ENCODE results near the gene BRSK2. TPM values are rescaled to one million over a fixed set of nuclear protein-coding genes. Genes with fewer than 3 reads are reported as not detected.

The BRSK2 gene
- total RNA-seq, 1 experiment from 2014 or later: 32.2 TPM

DNA sequence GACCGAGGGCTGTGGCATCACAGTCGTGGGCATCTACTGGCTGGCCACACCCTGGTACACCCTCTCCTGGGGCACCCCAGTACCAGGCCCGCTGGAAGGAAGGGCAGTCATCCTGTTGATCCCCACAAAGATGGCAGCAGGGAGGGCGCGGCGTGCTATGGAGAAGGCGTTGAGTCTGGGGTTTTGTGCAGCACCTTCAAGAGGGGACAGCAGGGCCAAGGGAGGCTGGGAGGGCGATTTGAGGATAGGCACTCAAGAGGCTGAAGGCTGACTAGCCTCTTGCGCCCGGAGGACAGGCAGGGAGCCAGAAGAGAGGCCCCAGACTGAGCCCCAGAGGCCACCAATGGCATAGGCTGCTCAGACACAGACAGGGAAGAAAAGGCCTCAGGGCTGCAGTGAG lies 2.2 kb upstream of the BRSK2 start:
- ATAC-seq: no peak
- Histone ChIP-seq H3K4me3 (ENCODE audit: low read depth in 2 of 2, low read length in 2 of 2) (no peak overlapping the region), H3K27me3 (ENCODE audit: control insufficient read depth, insufficient read depth, low read length) (no peaks in the 10 kb centered on the region), H3K36me3 (ENCODE audit: control insufficient read depth, insufficient read depth, low read length) (no peaks in the 10 kb centered on the region), H3K4me1 (ENCODE audit: control insufficient read depth, insufficient read depth, low read length) (peaks cover 29% of the 10 kb centered on the region), H3K9me3 (ENCODE audit: control insufficient read depth, insufficient read depth, low read depth, low read length) (no peaks in the 10 kb centered on the region), H3K27ac (ENCODE audit: low read length) (no peak overlapping the region)
- in situ Hi-C loops (cut with HindIII; ENCODE audit: low pct_unique_long_range_greater_than_20kb, low sequenced_read_pairs) (no loop called here), intact Hi-C loops (cut with micrococcal nuclease; ENCODE audit: unreplicated experiment) (no loop called here)
- ChIA-PET CTCF (no interaction called here), POLR2A (no interaction called here)
- TF ChIP-seq POLR2AphosphoS5 (IDR thresholded peaks at IDR 0.05; ENCODE audit: low read depth, low read length) (no peak), REST (IDR thresholded peaks at IDR 0.05; ENCODE audit: insufficient read depth in 1 of 2, low read depth in 2 of 2, low read length in 1 of 2) (no peak), TCF7L2 (IDR thresholded peaks at IDR 0.05; ENCODE audit: low read depth, low read length) (no peak), SIN3A (IDR thresholded peaks at IDR 0.05; ENCODE audit: borderline replicate concordance, insufficient read depth, low read depth, low read length) (no peak)
- TF ChIP-seq, protein P1, sequence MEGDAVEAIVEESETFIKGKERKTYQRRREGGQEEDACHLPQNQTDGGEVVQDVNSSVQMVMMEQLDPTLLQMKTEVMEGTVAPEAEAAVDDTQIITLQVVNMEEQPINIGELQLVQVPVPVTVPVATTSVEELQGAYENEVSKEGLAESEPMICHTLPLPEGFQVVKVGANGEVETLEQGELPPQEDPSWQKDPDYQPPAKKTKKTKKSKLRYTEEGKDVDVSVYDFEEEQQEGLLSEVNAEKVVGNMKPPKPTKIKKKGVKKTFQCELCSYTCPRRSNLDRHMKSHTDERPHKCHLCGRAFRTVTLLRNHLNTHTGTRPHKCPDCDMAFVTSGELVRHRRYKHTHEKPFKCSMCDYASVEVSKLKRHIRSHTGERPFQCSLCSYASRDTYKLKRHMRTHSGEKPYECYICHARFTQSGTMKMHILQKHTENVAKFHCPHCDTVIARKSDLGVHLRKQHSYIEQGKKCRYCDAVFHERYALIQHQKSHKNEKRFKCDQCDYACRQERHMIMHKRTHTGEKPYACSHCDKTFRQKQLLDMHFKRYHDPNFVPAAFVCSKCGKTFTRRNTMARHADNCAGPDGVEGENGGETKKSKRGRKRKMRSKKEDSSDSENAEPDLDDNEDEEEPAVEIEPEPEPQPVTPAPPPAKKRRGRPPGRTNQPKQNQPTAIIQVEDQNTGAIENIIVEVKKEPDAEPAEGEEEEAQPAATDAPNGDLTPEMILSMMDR (IDR thresholded peaks at IDR 0.05): no peak
- BruUV-seq (replicated peaks): no TSS peak
- DNase-seq (ENCODE audit: low read depth, low spot score): no peak

DNA sequence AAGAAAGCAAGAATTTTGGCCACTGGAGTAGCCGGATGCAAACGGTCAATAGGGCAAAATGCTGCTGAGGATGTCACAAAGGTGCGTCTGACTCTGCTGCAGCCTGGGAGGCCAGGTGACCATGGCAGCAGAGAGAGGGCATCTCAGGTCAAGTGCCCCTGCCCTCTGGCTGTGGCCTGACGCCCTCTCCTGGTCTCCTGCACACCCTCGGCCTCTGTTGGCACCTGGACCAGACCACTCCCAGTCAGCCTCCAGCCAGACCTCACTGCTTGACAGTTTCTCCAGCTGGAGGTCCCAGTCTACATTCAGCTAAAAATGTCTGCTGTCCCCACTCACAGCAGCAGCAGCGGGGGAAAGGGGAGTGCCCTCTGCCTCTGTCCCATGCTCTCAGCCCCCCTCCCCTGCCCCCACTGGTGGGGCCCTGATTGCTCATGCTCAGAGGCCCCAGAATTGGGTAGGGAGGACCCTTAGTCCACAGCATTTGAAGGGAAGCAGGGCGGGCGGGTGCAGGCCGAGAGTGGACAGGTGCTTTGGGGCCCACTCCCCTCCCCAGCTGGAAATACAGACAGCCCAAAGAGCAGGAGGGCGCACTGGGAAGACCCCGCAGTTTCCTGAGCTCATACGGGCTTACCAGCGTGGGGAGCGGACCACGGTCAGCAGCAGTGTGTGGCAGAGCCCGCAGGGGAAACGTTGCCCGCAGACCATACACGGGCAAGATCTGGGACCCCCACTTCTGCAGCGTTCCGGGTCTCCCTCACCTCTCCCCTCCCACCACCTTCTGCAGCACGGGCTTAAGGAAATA lies 1.6 kb upstream of the BRSK2 start:
- H3K27me3 ChIP-seq (ENCODE audit: control insufficient read depth, insufficient read depth, low read length): no peaks in the 10 kb centered on the region
- no peaks in the 10 kb centered on the region for H3K9me3 ChIP-seq (ENCODE audit: control insufficient read depth, insufficient read depth, low read depth, low read length)
- H3K27ac ChIP-seq (ENCODE audit: low read length): peak overlapping the region; percentile 89; the same call in 1 of the 2 replicates
- no TSS peak for BruUV-seq (replicated peaks)
- intact Hi-C loops (cut with micrococcal nuclease; ENCODE audit: unreplicated experiment) (no loop called here), in situ Hi-C loops (cut with HindIII; ENCODE audit: low pct_unique_long_range_greater_than_20kb, low sequenced_read_pairs) (no loop called here)
- no peak for DNase-seq (ENCODE audit: low read depth, low spot score)
- no peak for ATAC-seq
- ChIA-PET CTCF (no interaction called here), POLR2A (no interaction called here)
- H3K4me3 ChIP-seq (ENCODE audit: low read depth in 2 of 2, low read length in 2 of 2): no peak overlapping the region; a peak in 1 of 4 replicates
- no peaks in the 10 kb centered on the region for H3K36me3 ChIP-seq (ENCODE audit: control insufficient read depth, insufficient read depth, low read length)
- peaks cover 26% of the 10 kb centered on the region for H3K4me1 ChIP-seq (ENCODE audit: control insufficient read depth, insufficient read depth, low read length)
- TF ChIP-seq POLR2AphosphoS5 (IDR thresholded peaks at IDR 0.05; ENCODE audit: low read depth, low read length) (no peak), REST (IDR thresholded peaks at IDR 0.05; ENCODE audit: insufficient read depth in 1 of 2, low read depth in 2 of 2, low read length in 1 of 2) (no peak), TCF7L2 (IDR thresholded peaks at IDR 0.05; ENCODE audit: low read depth, low read length) (no peak), SIN3A (IDR thresholded peaks at IDR 0.05; ENCODE audit: borderline replicate concordance, insufficient read depth, low read depth, low read length) (no peak)
- TF ChIP-seq, protein P1 (IDR thresholded peaks at IDR 0.05): no peak
